Measurements from ENCODE around the gene B3GNT9.

B3GNT9 gene

GRCh38 chr16:67166110-67166547 lies 15.3 kb upstream of the B3GNT9 start:
- DNase-seq: no peak

- DNase-seq: no peak
These were observed 14.6 kb upstream of the B3GNT9 start for GRCh38 chr16:67165121-67166078.

- no peak for DNase-seq
These were observed 13.8 kb upstream of the B3GNT9 start, which contains the start of gene HSF4 for GRCh38 chr16:67164599-67165061. TSS of gene HSF4 (plus strand) at chr16:67164745. CDS start at chr16:67164812, 67 bp downstream.

GRCh38 chr16:67163999-67164558 lies 13.3 kb upstream of the B3GNT9 start:
- DNase-seq: no peak

GRCh38 chr16:67163164-67163998 lies 12.6 kb upstream of the B3GNT9 start:
- DNase-seq: no peak

- no peak for DNase-seq
These were observed 11.8 kb upstream of the B3GNT9 start for GRCh38 chr16:67162506-67163163.

- no peak for DNase-seq
These were observed 10.8 kb upstream of the B3GNT9 start for GRCh38 chr16:67161595-67162058.

- peak; percentile 77 for DNase-seq
These were observed 8.1 kb upstream of the B3GNT9 start for GRCh38 chr16:67158637-67159600.

GRCh38 chr16:67157892-67158635 lies 7.3 kb upstream of the B3GNT9 start:
- no peak for DNase-seq

- no peak for DNase-seq
These were observed 6.4 kb upstream of the B3GNT9 start for GRCh38 chr16:67157106-67157748.

- no peak for DNase-seq
These were observed 5.5 kb upstream of the B3GNT9 start for GRCh38 chr16:67156143-67156844.

GRCh38 chr16:67155295-67156142 lies 4.7 kb upstream of the B3GNT9 start:
- peak; percentile 81 for DNase-seq

GRCh38 chr16:67154578-67155294 lies 3.9 kb upstream of the B3GNT9 start:
- DNase-seq: no peak

GRCh38 chr16:67151431-67152097 lies 766 bp upstream of the B3GNT9 start:
- DNase-seq: no peak

- DNase-seq: peak; percentile 61
These were observed 558 bp downstream of the B3GNT9 start for GRCh38 chr16:67150047-67150832.

Data from activated CD8-positive, alpha-beta memory T cell treated with anti-CD3 and anti-CD28 coated beads, Interleukin-2, amount 50 U/mL, for 4 hours (primary cell).